ENCODE data around the gene FAM120AOS.

Gene FAM120AOS

GRCh38 chr9:93453047-93453914, at the start of gene FAM120AOS:
FAM120AOS (minus strand) TSS chr9:93453581; CDS start chr9:93452709, 872 bp downstream.
- peak; percentile 94 for DNase-seq (ENCODE audit: low read depth)

- DNase-seq (ENCODE audit: low read depth), result no peak
Observed at GRCh38 chr9:93501406-93501805, 48.0 kb upstream of the FAM120AOS start.

- DNase-seq (ENCODE audit: low read depth), result no peak
Observed at GRCh38 chr9:93500571-93501298, 47.4 kb upstream of the FAM120AOS start.

GRCh38 chr9:93496285-93496684, 42.9 kb upstream of the FAM120AOS start:
- DNase-seq (ENCODE audit: low read depth), result no peak

GRCh38 chr9:93493949-93494348, 40.6 kb upstream of the FAM120AOS start:
- DNase-seq (ENCODE audit: low read depth), result no peak

- no peak for DNase-seq (ENCODE audit: low read depth)
Observed at GRCh38 chr9:93492327-93492726, 38.9 kb upstream of the FAM120AOS start.

- DNase-seq (ENCODE audit: low read depth), result peak; percentile 18
Observed at GRCh38 chr9:93491593-93492232, 38.3 kb upstream of the FAM120AOS start.

- DNase-seq (ENCODE audit: low read depth), result no peak
Observed at GRCh38 chr9:93488244-93488643, 34.9 kb upstream of the FAM120AOS start.

GRCh38 chr9:93486268-93486667, 32.9 kb upstream of the FAM120AOS start:
- no peak for DNase-seq (ENCODE audit: low read depth)

- DNase-seq (ENCODE audit: low read depth), result no peak
Observed at GRCh38 chr9:93483497-93483896, 30.1 kb upstream of the FAM120AOS start.

GRCh38 chr9:93480728-93481324, 27.4 kb upstream of the FAM120AOS start:
- DNase-seq (ENCODE audit: low read depth), result no peak

- no peak for DNase-seq (ENCODE audit: low read depth)
Observed at GRCh38 chr9:93480262-93480661, 26.9 kb upstream of the FAM120AOS start.

- peak; percentile 74 for DNase-seq (ENCODE audit: low read depth)
Observed at GRCh38 chr9:93479726-93480125, 26.3 kb upstream of the FAM120AOS start.

- DNase-seq (ENCODE audit: low read depth), result no peak
Observed at GRCh38 chr9:93477397-93477796, 24.0 kb upstream of the FAM120AOS start.

GRCh38 chr9:93476924-93477323, 23.5 kb upstream of the FAM120AOS start:
- no peak for DNase-seq (ENCODE audit: low read depth)

GRCh38 chr9:93475856-93476255, 22.5 kb upstream of the FAM120AOS start:
- DNase-seq (ENCODE audit: low read depth), result peak; percentile 30

GRCh38 chr9:93475108-93475507, 21.7 kb upstream of the FAM120AOS start:
- DNase-seq (ENCODE audit: low read depth), result no peak

GRCh38 chr9:93473411-93473810, 20.0 kb upstream of the FAM120AOS start:
- peak; percentile 59 for DNase-seq (ENCODE audit: low read depth)

- DNase-seq (ENCODE audit: low read depth), result peak; percentile 59
Observed at GRCh38 chr9:93471124-93471523, 17.7 kb upstream of the FAM120AOS start.

- no peak for DNase-seq (ENCODE audit: low read depth)
Observed at GRCh38 chr9:93470391-93470790, 17.0 kb upstream of the FAM120AOS start.

- peak; percentile 50 for DNase-seq (ENCODE audit: low read depth)
Observed at GRCh38 chr9:93468763-93469456, 15.5 kb upstream of the FAM120AOS start.

- no peak for DNase-seq (ENCODE audit: low read depth)
Observed at GRCh38 chr9:93467462-93467861, 14.1 kb upstream of the FAM120AOS start.
